Vagina (tissue), 2 donors: ENCODE measurements around the gene EFEMP1.

ENCODE experiments used
- POLR2A ChIP-seq, 2 donors: fragments of 450-650 bp; IDR thresholded peaks; one replicate each; pipeline ENCODE4 v1.6.1; 2017; ENCODE audit warnings: antibody characterized with exemption in 2 of 2, mild to moderate bottlenecking in 2 of 2, moderate library complexity in 2 of 2
- TF ChIP-seq, protein P1 (sequence below), 3 experiments: fragments of 450-650 bp in 2 of 3; fragments of 200-600 bp in 1 of 3; sonication (generic) in 1 of 3; IDR thresholded peaks; one replicate each; pipeline ENCODE4 v1.5.1; 2017 to 2019; ENCODE audit warnings: antibody characterized with exemption in 3 of 3, mild to moderate bottlenecking in 2 of 3, moderate library complexity in 2 of 3

GRCh38 chr2:55827855-55828254 is 95.7 kb downstream of the EFEMP1 start:
- TF ChIP-seq, protein P1, sequence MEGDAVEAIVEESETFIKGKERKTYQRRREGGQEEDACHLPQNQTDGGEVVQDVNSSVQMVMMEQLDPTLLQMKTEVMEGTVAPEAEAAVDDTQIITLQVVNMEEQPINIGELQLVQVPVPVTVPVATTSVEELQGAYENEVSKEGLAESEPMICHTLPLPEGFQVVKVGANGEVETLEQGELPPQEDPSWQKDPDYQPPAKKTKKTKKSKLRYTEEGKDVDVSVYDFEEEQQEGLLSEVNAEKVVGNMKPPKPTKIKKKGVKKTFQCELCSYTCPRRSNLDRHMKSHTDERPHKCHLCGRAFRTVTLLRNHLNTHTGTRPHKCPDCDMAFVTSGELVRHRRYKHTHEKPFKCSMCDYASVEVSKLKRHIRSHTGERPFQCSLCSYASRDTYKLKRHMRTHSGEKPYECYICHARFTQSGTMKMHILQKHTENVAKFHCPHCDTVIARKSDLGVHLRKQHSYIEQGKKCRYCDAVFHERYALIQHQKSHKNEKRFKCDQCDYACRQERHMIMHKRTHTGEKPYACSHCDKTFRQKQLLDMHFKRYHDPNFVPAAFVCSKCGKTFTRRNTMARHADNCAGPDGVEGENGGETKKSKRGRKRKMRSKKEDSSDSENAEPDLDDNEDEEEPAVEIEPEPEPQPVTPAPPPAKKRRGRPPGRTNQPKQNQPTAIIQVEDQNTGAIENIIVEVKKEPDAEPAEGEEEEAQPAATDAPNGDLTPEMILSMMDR (IDR thresholded peaks at IDR 0.05): no peak
- TF ChIP-seq POLR2A (IDR thresholded peaks at IDR 0.05): no peak
